Measurements from ENCODE around the gene CPXM2.

CPXM2 gene

GRCh38 chr10:123720536-123720935 lies 171.1 kb downstream of the CPXM2 start:
- Mint-ChIP-seq H3K27ac (ENCODE audit: low read depth) (no peak overlapping the region), H3K4me1 (no peaks in the 10 kb centered on the region), H3K36me3 (ENCODE audit: insufficient read depth) (no peaks in the 10 kb centered on the region), H3K4me3 (no peak overlapping the region), H3K9me3 (no peaks in the 10 kb centered on the region), H3K27me3 (peaks cover 43% of the 10 kb centered on the region)
- ATAC-seq (replicated peaks; ENCODE audit: extremely low read depth, poor library complexity, severe bottlenecking): no peak
- DNase-seq (ENCODE audit: low spot score in 2 of 2): no peak

- no peak overlapping the region for H3K4me3 Mint-ChIP-seq
- no peak for ATAC-seq (replicated peaks; ENCODE audit: extremely low read depth, poor library complexity, severe bottlenecking)
- no peaks in the 10 kb centered on the region for H3K36me3 Mint-ChIP-seq (ENCODE audit: insufficient read depth)
- peaks cover 35% of the 10 kb centered on the region for H3K27me3 Mint-ChIP-seq
- no peak overlapping the region for H3K27ac Mint-ChIP-seq (ENCODE audit: low read depth)
- H3K9me3 Mint-ChIP-seq: no peaks in the 10 kb centered on the region
- no peak for DNase-seq (ENCODE audit: low spot score in 2 of 2)
- H3K4me1 Mint-ChIP-seq: no peaks in the 10 kb centered on the region
These were observed 173.0 kb downstream of the CPXM2 start for GRCh38 chr10:123718544-123719060.

- H3K27ac Mint-ChIP-seq (ENCODE audit: low read depth): no peak overlapping the region
- DNase-seq (ENCODE audit: low spot score in 2 of 2) (no peak), ATAC-seq (replicated peaks; ENCODE audit: extremely low read depth, poor library complexity, severe bottlenecking) (no peak)
- H3K27me3 Mint-ChIP-seq: peaks cover 33% of the 10 kb centered on the region
- H3K4me1 Mint-ChIP-seq: no peaks in the 10 kb centered on the region
- peaks cover 2% of the 10 kb centered on the region for H3K36me3 Mint-ChIP-seq (ENCODE audit: insufficient read depth)
- H3K4me3 Mint-ChIP-seq: no peak overlapping the region
- H3K9me3 Mint-ChIP-seq: no peaks in the 10 kb centered on the region
These were observed 174.3 kb downstream of the CPXM2 start for GRCh38 chr10:123717336-123717735.

- DNase-seq (ENCODE audit: low spot score in 2 of 2) (no peak), ATAC-seq (replicated peaks; ENCODE audit: extremely low read depth, poor library complexity, severe bottlenecking) (no peak)
- peaks cover 23% of the 10 kb centered on the region for H3K27me3 Mint-ChIP-seq
- no peak overlapping the region for H3K27ac Mint-ChIP-seq (ENCODE audit: low read depth)
- no peaks in the 10 kb centered on the region for H3K4me1 Mint-ChIP-seq
- H3K9me3 Mint-ChIP-seq: no peaks in the 10 kb centered on the region
- peaks cover 2% of the 10 kb centered on the region for H3K36me3 Mint-ChIP-seq (ENCODE audit: insufficient read depth)
- H3K4me3 Mint-ChIP-seq: no peak overlapping the region
These were observed 176.1 kb downstream of the CPXM2 start for GRCh38 chr10:123715546-123715945.

- no peak overlapping the region for H3K27ac Mint-ChIP-seq (ENCODE audit: low read depth)
- peaks cover 23% of the 10 kb centered on the region for H3K27me3 Mint-ChIP-seq
- no peak overlapping the region for H3K4me3 Mint-ChIP-seq
- no peak for ATAC-seq (replicated peaks; ENCODE audit: extremely low read depth, poor library complexity, severe bottlenecking)
- DNase-seq (ENCODE audit: low spot score in 2 of 2): no peak
- no peaks in the 10 kb centered on the region for H3K9me3 Mint-ChIP-seq
- no peaks in the 10 kb centered on the region for H3K4me1 Mint-ChIP-seq
- H3K36me3 Mint-ChIP-seq (ENCODE audit: insufficient read depth): peaks cover 1% of the 10 kb centered on the region
These were observed 185.4 kb downstream of the CPXM2 start for GRCh38 chr10:123706236-123706635.

GRCh38 chr10:123704812-123705211 lies 186.8 kb downstream of the CPXM2 start:
- Mint-ChIP-seq H3K4me3 (no peak overlapping the region), H3K27me3 (peaks cover 23% of the 10 kb centered on the region), H3K4me1 (no peaks in the 10 kb centered on the region), H3K27ac (ENCODE audit: low read depth) (no peak overlapping the region), H3K36me3 (ENCODE audit: insufficient read depth) (peaks cover 1% of the 10 kb centered on the region), H3K9me3 (no peaks in the 10 kb centered on the region)
- DNase-seq (ENCODE audit: low spot score in 2 of 2): no peak
- ATAC-seq (replicated peaks; ENCODE audit: extremely low read depth, poor library complexity, severe bottlenecking): no peak

- peaks cover 1% of the 10 kb centered on the region for H3K36me3 Mint-ChIP-seq (ENCODE audit: insufficient read depth)
- ATAC-seq (replicated peaks; ENCODE audit: extremely low read depth, poor library complexity, severe bottlenecking) (no peak), DNase-seq (ENCODE audit: low spot score in 2 of 2) (no peak)
- no peak overlapping the region for H3K4me3 Mint-ChIP-seq
- peaks cover 23% of the 10 kb centered on the region for H3K27me3 Mint-ChIP-seq
- H3K9me3 Mint-ChIP-seq: no peaks in the 10 kb centered on the region
- H3K27ac Mint-ChIP-seq (ENCODE audit: low read depth): no peak overlapping the region
- no peaks in the 10 kb centered on the region for H3K4me1 Mint-ChIP-seq
These were observed 187.5 kb downstream of the CPXM2 start for GRCh38 chr10:123704076-123704475.

GRCh38 chr10:123703195-123703790 lies 188.3 kb downstream of the CPXM2 start:
- DNase-seq (ENCODE audit: low spot score in 2 of 2): no peak
- H3K4me3 Mint-ChIP-seq: no peak overlapping the region
- H3K4me1 Mint-ChIP-seq: no peaks in the 10 kb centered on the region
- peaks cover 23% of the 10 kb centered on the region for H3K27me3 Mint-ChIP-seq
- no peaks in the 10 kb centered on the region for H3K9me3 Mint-ChIP-seq
- no peak for ATAC-seq (replicated peaks; ENCODE audit: extremely low read depth, poor library complexity, severe bottlenecking)
- peaks cover 1% of the 10 kb centered on the region for H3K36me3 Mint-ChIP-seq (ENCODE audit: insufficient read depth)
- no peak overlapping the region for H3K27ac Mint-ChIP-seq (ENCODE audit: low read depth)

All from central memory CD8-positive, alpha-beta T cell (primary cell).